HG02678 (cell line): ENCODE data around the gene CDPF1.

Source experiments
- ATAC-seq: cut with Tn5 transposase; IDR thresholded peaks from one replicate; pipeline ENCODE4 v1.9.1; 2021; ENCODE audit warnings: mild to moderate bottlenecking, moderate library complexity; ENCODE audit not compliant: unreplicated experiment

Gene CDPF1, protein sequence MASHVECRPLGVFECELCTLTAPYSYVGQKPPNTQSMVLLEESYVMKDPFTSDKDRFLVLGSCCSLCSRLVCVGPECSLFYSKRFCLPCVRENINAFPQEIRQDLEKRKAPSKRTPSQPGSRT

GRCh38 chr22:46250035-46250782 is at the start of gene CDPF1:
Gene CDPF1, minus strand, starts transcription at chr22:46250293. Its CDS starts 2,009 bp downstream, at chr22:46248284.
- ATAC-seq: peak; percentile 86

- ATAC-seq: no peak
Observed at GRCh38 chr22:46299101-46299500, 49.0 kb upstream of the CDPF1 start.

DNA sequence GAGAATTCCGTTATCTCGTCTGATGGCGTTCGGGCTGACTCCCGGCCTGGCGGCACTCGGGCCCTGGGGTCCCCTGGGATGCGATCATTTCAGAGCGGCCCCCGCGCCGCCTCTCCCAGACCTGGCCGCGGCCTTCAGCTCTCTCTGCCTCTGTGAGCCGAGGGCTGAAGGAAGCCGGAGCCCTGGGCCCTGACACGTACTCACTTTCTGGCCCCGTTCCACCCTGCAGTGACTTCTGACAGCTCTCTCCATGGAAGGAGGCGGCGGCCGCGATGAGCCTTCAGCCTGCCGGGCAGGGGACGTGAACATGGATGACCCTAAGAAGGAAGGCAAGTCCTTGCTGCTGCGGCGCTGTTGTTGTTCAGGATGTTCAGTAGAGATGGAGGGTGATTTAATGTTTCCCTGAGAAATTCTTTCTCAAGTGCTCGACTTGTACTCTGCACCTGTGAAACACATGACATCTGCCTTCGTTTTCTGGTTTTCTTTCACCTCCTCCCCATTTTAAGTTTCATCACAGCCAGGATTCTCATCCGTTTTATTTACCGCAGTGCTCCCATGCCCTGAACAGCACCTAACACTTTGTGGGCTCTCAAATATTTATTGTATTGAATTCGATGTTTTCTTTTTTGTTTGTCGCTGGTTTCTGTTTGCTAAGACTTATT is 47.2 kb upstream of the CDPF1 start:
- peak; percentile 17 for ATAC-seq

DNA sequence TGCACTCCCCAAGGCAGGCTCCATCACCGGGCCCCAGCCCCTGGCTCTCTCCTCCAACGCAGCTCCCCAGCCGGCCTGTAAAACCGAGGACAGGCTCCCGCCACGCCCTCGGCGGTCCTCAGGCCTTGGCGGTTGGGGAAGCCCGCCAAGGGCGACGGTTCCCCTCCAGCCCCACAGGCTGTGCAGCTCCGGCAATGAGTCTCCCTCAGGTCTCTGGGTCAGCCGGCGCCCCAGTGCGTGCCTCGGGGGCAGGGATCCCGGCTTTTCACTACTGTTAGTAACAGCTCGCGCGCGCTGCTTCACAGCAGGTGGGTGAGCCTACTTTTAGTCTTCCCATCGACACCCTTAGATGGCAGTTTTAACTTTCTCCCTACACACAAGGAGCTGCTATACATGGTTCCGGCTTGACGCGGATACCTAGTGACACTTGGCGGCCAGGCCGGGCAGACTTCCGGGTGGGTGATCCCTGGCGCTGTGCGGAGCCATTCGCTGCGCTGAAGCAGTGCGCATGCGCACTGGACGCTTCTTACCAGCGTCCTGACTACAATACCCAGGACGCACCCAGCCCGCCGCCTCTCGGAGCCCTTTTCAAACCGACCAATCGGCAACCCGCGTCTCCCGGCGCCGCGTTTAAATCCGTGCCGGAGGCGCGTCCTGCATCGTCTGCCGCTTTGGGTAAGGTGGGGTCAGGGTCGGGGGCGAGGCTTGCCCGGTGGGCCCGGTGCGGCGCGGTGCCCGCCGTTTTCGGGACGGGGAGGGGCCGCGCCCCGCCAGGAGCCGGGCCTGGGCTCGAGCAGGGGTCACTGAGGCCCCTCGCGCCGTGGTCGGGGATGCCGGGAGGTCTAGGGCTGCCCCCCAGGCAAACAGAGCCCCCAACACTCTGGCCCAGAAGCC is 46.4 kb upstream of the CDPF1 start, which contains the start of gene GTSE1:
GTSE1 (plus strand) TSS at position 614 of the 894 bp plus-strand sequence. CDS start 531 bp downstream, outside the sequence.
- peak; percentile 92 for ATAC-seq

DNA sequence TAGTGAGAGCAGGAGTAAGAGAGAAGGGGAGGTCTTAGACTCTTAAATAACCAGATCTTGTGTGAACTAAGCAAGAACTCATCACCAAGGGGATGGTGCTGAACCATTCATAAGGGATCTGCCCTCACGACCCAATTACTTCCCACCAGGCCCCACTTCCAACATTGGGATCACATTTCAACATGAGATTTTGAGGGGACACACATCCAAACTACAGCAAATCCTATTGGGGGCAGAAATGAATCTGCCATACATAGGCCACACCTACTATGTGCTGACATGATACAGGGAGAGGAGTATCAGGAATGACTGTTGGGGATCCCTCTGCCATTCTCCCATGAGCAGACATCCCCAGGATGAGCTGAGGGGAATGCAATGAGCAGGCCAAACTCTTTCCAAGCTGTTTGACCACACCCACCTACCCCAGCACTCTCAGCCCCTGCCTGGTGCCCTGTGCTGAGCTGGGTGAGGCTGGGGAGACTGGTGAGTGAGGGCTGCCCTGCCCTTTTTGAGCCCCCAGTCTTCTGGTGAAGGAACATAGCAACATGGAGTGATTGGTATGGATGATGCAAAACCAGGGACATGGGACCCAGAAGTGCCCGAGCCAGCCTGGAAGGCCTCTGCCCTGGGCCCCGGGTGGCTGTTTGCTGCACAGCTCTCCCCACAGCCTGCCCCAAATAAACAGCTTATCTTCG is 45.3 kb upstream of the CDPF1 start:
- ATAC-seq: no peak

GRCh38 chr22:46294784-46295183 is 44.7 kb upstream of the CDPF1 start:
- no peak for ATAC-seq

- ATAC-seq: no peak
Observed at GRCh38 chr22:46293577-46294260, 43.6 kb upstream of the CDPF1 start.

- no peak for ATAC-seq
Observed at GRCh38 chr22:46292732-46293131, 42.6 kb upstream of the CDPF1 start.

DNA sequence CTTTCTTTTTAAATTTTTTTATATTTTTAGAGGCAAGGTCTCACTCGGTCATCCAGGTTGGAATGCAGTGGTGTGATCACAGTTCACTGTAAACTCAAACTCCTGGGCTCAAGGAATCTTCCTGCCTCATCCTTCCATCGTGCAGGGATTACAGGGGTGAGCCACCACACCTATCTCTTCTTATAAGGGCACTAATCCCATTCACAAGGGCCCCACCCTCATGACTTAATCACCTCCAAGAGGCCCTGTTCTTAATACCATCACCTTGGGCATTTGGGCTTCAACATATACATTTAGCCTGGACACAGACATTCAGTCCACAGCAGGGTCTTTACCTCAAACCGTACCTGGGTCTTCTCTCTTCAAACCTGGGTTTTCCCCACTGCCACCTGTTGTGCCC is 42.1 kb upstream of the CDPF1 start:
- no peak for ATAC-seq

GRCh38 chr22:46290843-46291785 is 41.0 kb upstream of the CDPF1 start:
- no peak for ATAC-seq

GRCh38 chr22:46290121-46290842 is 40.2 kb upstream of the CDPF1 start:
- ATAC-seq: no peak

DNA sequence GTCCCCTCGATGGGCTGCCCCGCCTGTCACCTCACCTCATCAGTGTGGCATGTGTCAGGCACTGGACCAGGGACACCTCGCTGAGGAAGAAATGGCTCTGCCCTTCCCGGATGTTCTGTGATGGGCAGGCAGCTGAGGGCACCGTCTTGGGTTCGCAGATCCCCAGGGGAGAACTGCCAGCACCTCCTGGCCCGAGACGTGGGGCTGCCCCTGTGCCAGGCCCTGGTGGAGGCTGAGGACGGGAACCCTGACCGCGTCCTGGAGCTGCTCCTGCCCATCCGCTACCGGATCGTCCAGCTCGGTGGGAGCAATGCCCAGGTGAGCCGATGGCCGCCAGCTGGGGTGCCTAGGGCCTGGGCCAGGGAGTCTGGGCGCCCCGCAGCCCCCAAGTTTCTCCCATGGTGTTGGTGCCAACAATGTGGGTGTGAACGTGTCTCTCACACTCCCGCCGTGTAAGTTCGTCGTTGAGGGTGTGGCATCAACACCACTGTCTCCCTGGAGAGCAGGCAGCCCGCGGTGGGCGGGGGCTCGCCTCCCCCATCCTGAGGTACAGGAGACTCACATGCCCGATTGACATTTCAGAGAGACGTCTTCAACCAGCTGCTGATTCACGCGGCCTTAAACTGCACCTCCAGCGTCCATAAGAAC is 39.3 kb upstream of the CDPF1 start:
- no peak for ATAC-seq

DNA sequence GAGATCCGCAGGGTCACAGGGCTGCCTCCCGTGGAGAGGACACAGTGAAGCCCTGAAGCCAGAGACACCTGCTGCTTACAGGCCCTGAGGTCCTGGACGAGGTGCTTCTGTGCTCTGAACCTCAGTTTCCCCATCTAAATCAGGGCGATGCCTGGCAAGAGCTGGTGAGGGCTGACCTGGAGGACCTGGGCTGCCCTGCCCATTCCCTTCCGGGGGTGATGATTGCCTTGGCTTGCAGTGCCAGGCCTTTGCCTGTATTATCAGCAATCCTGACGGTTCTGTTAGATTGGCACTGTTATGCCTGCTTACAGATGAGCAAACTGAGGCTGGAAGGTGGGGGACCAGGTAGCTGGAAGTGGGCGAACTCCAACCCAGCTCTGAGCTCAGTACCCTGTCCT is 38.8 kb upstream of the CDPF1 start:
- ATAC-seq: no peak

DNA sequence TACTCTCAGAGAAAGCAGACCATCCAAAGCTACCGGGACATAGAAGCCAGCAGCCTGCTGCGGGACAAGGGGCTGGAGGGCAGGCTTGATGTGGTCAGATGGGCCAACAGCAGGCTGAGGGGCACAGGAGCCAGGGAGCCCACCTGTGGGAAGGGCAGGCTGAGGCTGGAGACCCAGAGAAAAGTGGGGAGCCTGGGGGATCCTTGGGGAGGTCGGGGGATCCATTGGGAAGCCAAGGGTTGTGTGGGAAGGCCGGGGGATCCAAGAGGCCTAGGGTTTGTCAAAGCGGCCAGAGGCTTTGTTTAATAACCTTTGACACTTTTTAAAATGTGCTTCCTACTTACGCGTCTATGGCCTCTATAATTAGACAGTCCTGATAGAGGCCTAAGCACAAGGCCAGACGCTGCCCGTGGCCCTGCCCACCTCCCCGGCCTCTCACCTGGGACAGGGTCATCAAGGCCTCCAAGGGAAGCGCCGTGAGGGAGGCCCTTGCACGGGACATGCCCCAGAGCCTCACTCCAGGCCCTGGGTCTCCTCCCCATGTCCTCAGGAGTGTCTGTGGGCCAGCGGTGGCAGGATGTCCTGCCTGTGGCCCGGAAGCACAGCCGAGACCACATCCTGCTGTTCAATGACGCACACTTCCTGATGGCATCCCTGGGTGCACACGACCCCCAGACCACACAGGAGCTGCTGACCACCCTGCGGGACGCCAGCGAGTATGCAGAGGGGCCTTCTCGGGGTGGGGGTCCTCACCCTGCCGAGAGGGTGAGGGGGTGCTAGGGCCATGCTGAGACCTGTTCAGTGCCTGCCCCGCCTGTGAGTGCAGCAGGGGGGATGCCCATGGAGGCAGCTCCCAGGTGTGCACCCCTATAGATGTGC is 38.0 kb upstream of the CDPF1 start:
- ATAC-seq: peak; percentile 93

DNA sequence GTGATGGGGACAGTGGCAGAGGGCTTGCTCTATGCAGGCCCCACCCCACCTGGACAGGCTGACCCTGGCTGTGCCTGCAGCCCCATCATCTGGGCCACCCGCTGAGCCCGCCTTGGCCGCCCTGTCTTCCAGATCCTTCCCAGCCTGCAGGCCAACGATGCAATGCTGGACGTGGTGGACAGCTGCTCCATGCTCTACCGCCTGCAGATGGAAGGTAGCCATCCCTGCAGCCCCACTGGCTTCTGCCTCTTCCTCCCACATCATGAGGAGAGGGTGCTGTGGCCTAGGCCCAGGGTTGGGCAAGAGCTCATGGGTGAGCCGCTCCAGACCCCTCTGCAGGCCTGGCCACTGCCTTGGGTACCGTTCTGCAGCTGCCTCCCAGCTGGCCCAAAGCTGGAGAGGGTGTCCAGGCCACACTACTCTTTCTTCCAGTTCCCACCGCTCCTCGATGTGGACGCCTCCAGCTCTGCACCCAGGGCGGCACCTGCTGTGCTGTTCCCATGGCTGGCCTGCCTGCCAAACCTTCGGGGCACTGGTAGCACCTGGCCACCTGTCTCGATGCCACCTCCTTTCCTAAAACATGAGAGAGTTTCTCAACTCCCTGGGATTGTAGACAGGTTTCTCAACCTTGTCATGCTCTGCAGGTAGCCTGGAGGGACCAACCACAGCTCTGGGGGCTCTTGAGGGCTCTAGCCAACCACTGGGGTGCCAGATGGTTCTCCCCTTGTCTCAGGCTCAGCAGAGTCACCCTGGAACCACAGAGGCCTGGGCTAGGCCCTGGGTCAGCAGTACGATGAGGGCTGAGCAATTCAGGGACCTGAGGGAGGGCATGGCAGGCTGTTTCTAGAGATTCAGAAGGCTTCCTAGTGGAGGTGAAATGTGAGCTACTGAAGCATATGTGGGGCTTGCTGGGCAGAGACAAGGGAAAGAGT is 37.1 kb upstream of the CDPF1 start:
- ATAC-seq: no peak

GRCh38 chr22:46286006-46286405 is 35.9 kb upstream of the CDPF1 start:
- ATAC-seq: no peak
